KMS-11 (cell line): ENCODE measurements around the gene SYNPO2.
"Not testable (repeated sequence)": the region's sequence is repeated elsewhere in the genome, so short reads cannot be mapped to it uniquely, and the experiment has no call there.

Experiments
- H2AFZ ChIP-seq: fragments of 200-600 bp; sonication (generic); 2 replicates; pipeline ENCODE4 v1.6.1; 2016; ENCODE audit warnings: antibody characterized with exemption, mixed run types, low read depth
- H3K27ac ChIP-seq: fragments of 200-600 bp; sonication (generic); 2 replicates; pipeline ENCODE4 v1.6.1; 2016; ENCODE audit warnings: mild to moderate bottlenecking, mixed run types
- H3K27me3 ChIP-seq: fragments of 200-600 bp; sonication (generic); 2 replicates; pipeline ENCODE4 v1.6.1; 2017; ENCODE audit warnings: mild to moderate bottlenecking, low read depth, mixed run types, moderate library complexity; ENCODE audit not compliant: insufficient read depth
- H3K36me3 ChIP-seq: fragments of 200-600 bp; sonication (generic); 2 replicates; pipeline ENCODE4 v1.6.1; 2017; ENCODE audit warnings: mild to moderate bottlenecking, mixed run types; ENCODE audit not compliant: insufficient read depth
- H3K4me1 ChIP-seq: fragments of 200-600 bp; sonication (generic); 2 replicates; pipeline ENCODE4 v1.6.1; 2016; ENCODE audit warnings: mild to moderate bottlenecking, low read depth, mixed run types; ENCODE audit not compliant: poor library complexity, severe bottlenecking
- H3K4me2 ChIP-seq: fragments of 200-600 bp; sonication (generic); 2 replicates; pipeline ENCODE4 v1.7.0; 2016; ENCODE audit warnings: mild to moderate bottlenecking, mixed run types
- H3K4me3 ChIP-seq: fragments of 200-600 bp; sonication (generic); IDR thresholded peaks from 2 replicates; pipeline ENCODE4 v1.6.1; 2017; ENCODE audit warnings: low read depth, low read length, mixed read lengths; ENCODE audit not compliant: insufficient read depth
- H3K79me2 ChIP-seq: fragments of 200-600 bp; sonication (generic); 2 replicates; pipeline ENCODE4 v1.6.1; 2016; ENCODE audit warnings: low read depth, mixed run types; ENCODE audit not compliant: insufficient read depth
- H3K9ac ChIP-seq: fragments of 200-600 bp; sonication (generic); 2 replicates; pipeline ENCODE4 v1.6.1; 2016; ENCODE audit warnings: mild to moderate bottlenecking, mixed run types
- H4K20me1 ChIP-seq: fragments of 200-600 bp; sonication (generic); 2 replicates; pipeline ENCODE4 v1.6.1; 2016; ENCODE audit warnings: mild to moderate bottlenecking, mixed run types; ENCODE audit not compliant: insufficient read depth
- CTCF ChIP-seq: fragments of 200-600 bp; sonication (generic); conservative IDR thresholded peaks from 2 replicates; pipeline ENCODE4 v1.6.1; 2017; ENCODE audit warnings: low read depth, mild to moderate bottlenecking, antibody characterized with exemption, low read length, moderate library complexity, mixed read lengths

SYNPO2 gene

GRCh38 chr4:119000400-119000799 is 111.7 kb downstream of the SYNPO2 start:
- Histone ChIP-seq H3K4me3 (no peak overlapping the region), H3K27ac (no peak overlapping the region), H3K4me1 (no peaks in the 10 kb centered on the region)

GRCh38 chr4:119002476-119002875 is 113.8 kb downstream of the SYNPO2 start:
- no peaks in the 10 kb centered on the region for H3K79me2 ChIP-seq
- no peak overlapping the region for H3K4me3 ChIP-seq
- no peaks in the 10 kb centered on the region for H4K20me1 ChIP-seq
- no peak overlapping the region for H2AFZ ChIP-seq
- H3K36me3 ChIP-seq, result no peaks in the 10 kb centered on the region
- H3K4me2 ChIP-seq, result no peak overlapping the region
- H3K27me3 ChIP-seq, result no peaks in the 10 kb centered on the region
- H3K9ac ChIP-seq, result no peak overlapping the region
- TF ChIP-seq CTCF, result no peak
- no peaks in the 10 kb centered on the region for H3K4me1 ChIP-seq
- no peak overlapping the region for H3K27ac ChIP-seq

More at GRCh38 chr4:119000400-119000799, 111.7 kb downstream of the SYNPO2 start:
- no peak overlapping the region for H2AFZ ChIP-seq
- no peaks in the 10 kb centered on the region for H3K79me2 ChIP-seq
- no peaks in the 10 kb centered on the region for H4K20me1 ChIP-seq
- H3K36me3 ChIP-seq, result no peaks in the 10 kb centered on the region
- no peak overlapping the region for H3K9ac ChIP-seq
- no peak for TF ChIP-seq CTCF
- no peak overlapping the region for H3K4me2 ChIP-seq
- H3K27me3 ChIP-seq, result no peaks in the 10 kb centered on the region

DNA sequence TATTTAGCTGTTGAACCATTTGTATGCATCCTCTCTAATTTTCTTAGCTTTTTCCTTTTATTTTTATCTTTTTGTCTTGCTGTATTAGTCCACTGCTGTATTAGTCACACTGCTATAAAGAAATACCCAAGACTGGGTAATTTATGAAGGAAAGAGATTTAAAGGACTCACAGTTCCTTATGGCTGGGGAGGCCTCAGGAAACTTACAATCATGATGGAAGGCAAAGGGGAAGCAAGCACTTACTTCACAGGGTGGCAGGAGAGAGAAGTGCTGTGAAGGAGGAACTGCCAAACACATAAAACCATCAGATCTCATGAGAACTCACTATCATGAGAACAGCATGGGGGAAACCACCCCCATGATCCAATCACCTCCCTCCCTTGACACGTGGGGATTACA is 114.3 kb downstream of the SYNPO2 start:
- H3K36me3 ChIP-seq, H3K9ac ChIP-seq, H3K27me3 ChIP-seq, H3K4me3 ChIP-seq, H3K79me2 ChIP-seq, H3K4me2 ChIP-seq, H2AFZ ChIP-seq, H3K4me1 ChIP-seq, H4K20me1 ChIP-seq, H3K27ac ChIP-seq: not testable (repeated sequence)

DNA sequence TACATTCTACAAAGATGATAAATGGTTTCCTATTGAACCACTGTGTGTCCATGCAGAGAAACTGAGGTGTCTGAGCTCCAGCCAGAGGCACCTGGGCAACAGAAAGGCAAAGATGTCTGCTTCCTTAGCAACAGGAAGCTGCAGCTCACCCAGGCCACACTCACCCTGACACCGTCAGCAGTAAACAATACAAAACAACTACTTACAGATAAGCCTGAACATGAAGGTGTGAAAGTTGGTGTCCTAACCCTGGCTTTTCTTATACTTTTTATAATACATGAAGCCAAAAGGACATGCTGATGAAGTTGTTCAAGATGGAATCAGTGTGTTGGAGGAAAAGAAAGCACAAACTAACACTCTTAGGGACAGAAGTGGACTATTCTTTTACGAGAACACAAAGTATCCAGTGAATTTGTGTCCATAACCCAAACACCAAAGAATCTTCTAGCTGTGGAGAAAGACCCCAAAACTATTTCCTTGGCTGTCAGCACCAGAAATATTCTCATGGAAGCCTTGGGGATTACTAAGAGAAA is 117.3 kb downstream of the SYNPO2 start:
- no peaks in the 10 kb centered on the region for H3K27me3 ChIP-seq
- no peaks in the 10 kb centered on the region for H3K79me2 ChIP-seq
- no peak overlapping the region for H3K4me3 ChIP-seq
- H4K20me1 ChIP-seq, result no peaks in the 10 kb centered on the region
- H2AFZ ChIP-seq, result no peak overlapping the region
- TF ChIP-seq CTCF, result no peak
- no peaks in the 10 kb centered on the region for H3K4me1 ChIP-seq
- H3K27ac ChIP-seq, result no peak overlapping the region
- no peaks in the 10 kb centered on the region for H3K36me3 ChIP-seq
- H3K4me2 ChIP-seq, result no peak overlapping the region
- H3K9ac ChIP-seq, result no peak overlapping the region

DNA sequence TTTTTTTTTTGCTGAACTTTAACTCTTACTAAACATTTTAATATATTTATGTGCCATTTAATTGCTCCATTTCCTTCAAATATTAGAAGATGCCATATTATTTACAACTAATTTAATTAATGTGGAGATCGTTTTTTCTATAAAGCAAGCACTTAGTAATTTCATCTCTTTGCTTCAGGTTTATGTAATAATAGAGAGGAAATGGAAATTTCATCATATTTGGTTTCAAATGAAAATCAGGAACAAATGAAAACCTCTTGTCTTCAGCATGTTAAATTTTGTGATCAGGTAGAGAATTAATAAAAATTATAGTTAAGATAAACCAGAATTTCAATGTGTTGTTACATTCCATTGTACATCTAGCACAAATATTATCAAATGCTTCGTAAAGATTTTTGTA is 120.1 kb downstream of the SYNPO2 start:
- Histone ChIP-seq H4K20me1 (no peaks in the 10 kb centered on the region), H3K4me2 (no peak overlapping the region), H3K27me3 (no peaks in the 10 kb centered on the region), H3K4me3 (no peak overlapping the region), H2AFZ (no peak overlapping the region), H3K4me1 (no peaks in the 10 kb centered on the region), H3K79me2 (no peaks in the 10 kb centered on the region), H3K27ac (no peak overlapping the region), H3K36me3 (no peaks in the 10 kb centered on the region), H3K9ac (no peak overlapping the region)
- no peak for TF ChIP-seq CTCF

- not testable (repeated sequence) for H3K79me2 ChIP-seq, H3K4me2 ChIP-seq, H3K27me3 ChIP-seq, H3K4me3 ChIP-seq, H3K9ac ChIP-seq, H4K20me1 ChIP-seq, H3K27ac ChIP-seq, H3K36me3 ChIP-seq, H2AFZ ChIP-seq, H3K4me1 ChIP-seq
Observed at GRCh38 chr4:119010221-119010620, 121.6 kb downstream of the SYNPO2 start.
